H1 (cell line): ENCODE results near the gene PDE6B.

Experiments
- CREB1 ChIP-seq: IDR thresholded peaks from 2 replicates; pipeline ENCODE4 v1.6.1; 2012; ENCODE audit warnings: inconsistent platforms
- CTCF ChIP-seq, 3 experiments: IDR thresholded peaks; 1 replicate in 2 of 3; 2 replicates in 1 of 3; pipeline versions ENCODE4 v1.5.1 to v1.6.1; 2011; ENCODE audit warnings: low read length in 3 of 3, mild to moderate bottlenecking in 3 of 3, inconsistent platforms in 2 of 3, low read depth in 1 of 3, moderate library complexity in 1 of 3; ENCODE audit not compliant: insufficient read depth in 1 of 3; ENCODE audit errors: control extremely low read depth in 1 of 3
- EP300 ChIP-seq, 2 experiments: IDR thresholded peaks; 1 replicate in 1 of 2; 2 replicates in 1 of 2; pipeline ENCODE4 v1.6.1; 2011 to 2012; ENCODE audit warnings: low read depth in 2 of 2, low read length in 2 of 2, mild to moderate bottlenecking in 2 of 2, borderline replicate concordance in 1 of 2, inconsistent platforms in 1 of 2, moderate library complexity in 1 of 2
- GABPA ChIP-seq: IDR thresholded peaks from 2 replicates; pipeline ENCODE4 v1.6.1; 2011; ENCODE audit warnings: mild to moderate bottlenecking, low read length, moderate library complexity, borderline replicate concordance; ENCODE audit not compliant: insufficient read depth
- RNF2 ChIP-seq: fragments of 200-900, 300-1000 bp; sonication (generic); IDR thresholded peaks from 2 replicates; pipeline ENCODE4 v1.7.1; 2016; ENCODE audit warnings: borderline replicate concordance, low read depth, mild to moderate bottlenecking, antibody characterized with exemption, low read length; ENCODE audit not compliant: poor library complexity, severe bottlenecking; ENCODE audit errors: missing control alignments
- TBP ChIP-seq: IDR thresholded peaks from 2 replicates; pipeline ENCODE4 v1.6.1; 2011; ENCODE audit warnings: low read depth, low read length, improper control_type of control experiment
- TCF12 ChIP-seq: IDR thresholded peaks from 2 replicates; pipeline ENCODE4 v1.6.1; 2011; ENCODE audit warnings: low read depth, mild to moderate bottlenecking, low read length
- TEAD4 ChIP-seq: IDR thresholded peaks from 2 replicates; pipeline ENCODE4 v1.6.1; 2012; ENCODE audit warnings: low read depth, low read length, inconsistent platforms, mixed read lengths

GRCh38 chr4:707929-708630 lies 82.7 kb downstream of the PDE6B start:
- TF ChIP-seq TEAD4 = no peak
- no peak for TF ChIP-seq EP300 (IDR thresholded peaks at IDR 0.05; ENCODE audit: borderline replicate concordance in 1 of 2, low read depth in 2 of 2, low read length in 2 of 2)
- TF ChIP-seq RNF2 = no peak
- no peak for TF ChIP-seq TBP
- no peak for TF ChIP-seq CTCF (IDR thresholded peaks at IDR 0.05; ENCODE audit: control extremely low read depth in 1 of 3, insufficient read depth in 1 of 3, low read depth in 1 of 3, low read length in 3 of 3)
- no peak for TF ChIP-seq GABPA
- no peak for TF ChIP-seq CREB1
- TF ChIP-seq TCF12 = no peak
